ENCODE data around the gene TAC4. TPM values are rescaled to one million over a fixed set of nuclear protein-coding genes. Genes with fewer than 3 reads are reported as not detected.

Gene TAC4
- total RNA-seq, 1 donor from 2014 or later, result not detected

GRCh38 chr17:49866019-49866380 is 18.1 kb upstream of the TAC4 start:
- no peak for DNase-seq (ENCODE audit: low read depth)
- no peak for TF ChIP-seq CTCF (conservative IDR thresholded peaks at IDR 0.05; ENCODE audit: low read depth, low read length)
- no peak overlapping the region for H3K4me3 ChIP-seq (ENCODE audit: low read depth, low read length)

- no peak for TF ChIP-seq CTCF (conservative IDR thresholded peaks at IDR 0.05; ENCODE audit: low read depth, low read length)
- DNase-seq (ENCODE audit: low read depth), result no peak
- H3K4me3 ChIP-seq (ENCODE audit: low read depth, low read length), result no peak overlapping the region
These were observed 15.0 kb upstream of the TAC4 start for GRCh38 chr17:49862781-49863331.

- TF ChIP-seq CTCF (conservative IDR thresholded peaks at IDR 0.05; ENCODE audit: low read depth, low read length), result peak; percentile 82
- no peak overlapping the region for H3K4me3 ChIP-seq (ENCODE audit: low read depth, low read length)
- no peak for DNase-seq (ENCODE audit: low read depth)
These were observed 13.4 kb upstream of the TAC4 start for GRCh38 chr17:49861150-49861884.

GRCh38 chr17:49859991-49860953 is 12.4 kb upstream of the TAC4 start:
- DNase-seq (ENCODE audit: low read depth), result no peak
- no peak overlapping the region for H3K4me3 ChIP-seq (ENCODE audit: low read depth, low read length)
- TF ChIP-seq CTCF (conservative IDR thresholded peaks at IDR 0.05; ENCODE audit: low read depth, low read length), result peak; percentile 19

- TF ChIP-seq CTCF (conservative IDR thresholded peaks at IDR 0.05; ENCODE audit: low read depth, low read length), result no peak
- no peak for DNase-seq (ENCODE audit: low read depth)
- no peak overlapping the region for H3K4me3 ChIP-seq (ENCODE audit: low read depth, low read length)
These were observed 10.9 kb upstream of the TAC4 start for GRCh38 chr17:49858796-49859195.

- DNase-seq (ENCODE audit: low read depth), result no peak
- no peak for TF ChIP-seq CTCF (conservative IDR thresholded peaks at IDR 0.05; ENCODE audit: low read depth, low read length)
These were observed 6.3 kb upstream of the TAC4 start for GRCh38 chr17:49854126-49854525.

More at GRCh38 chr17:49854126-49854525, 6.3 kb upstream of the TAC4 start:
- H3K4me3 ChIP-seq (ENCODE audit: low read depth, low read length), result no peak overlapping the region

All from epithelial cell of proximal tubule (primary cell).